HG02852 (cell line): ENCODE data around the gene NCS1.

Experiments
- ATAC-seq: cut with Tn5 transposase; IDR thresholded peaks from one replicate; pipeline ENCODE4 v1.9.1; 2021; ENCODE audit warnings: mild to moderate bottlenecking, moderate library complexity; ENCODE audit not compliant: unreplicated experiment

The NCS1 gene

GRCh38 chr9:130172161-130172857 lies at the start of gene NCS1:
Gene NCS1 (plus strand): TSS chr9:130172404. CDS start chr9:130172664, 260 bp downstream.
- no peak for ATAC-seq

- ATAC-seq, result no peak
These were observed 49.7 kb upstream of the NCS1 start for GRCh38 chr9:130122456-130122855.

- no peak for ATAC-seq
These were observed 47.9 kb upstream of the NCS1 start for GRCh38 chr9:130124085-130124860.

GRCh38 chr9:130126721-130127433 lies 45.3 kb upstream of the NCS1 start:
- no peak for ATAC-seq

- peak; percentile 44 for ATAC-seq
These were observed 44.0 kb upstream of the NCS1 start for GRCh38 chr9:130128251-130128650.

GRCh38 chr9:130128733-130129431 lies 43.3 kb upstream of the NCS1 start:
- peak; percentile 63 for ATAC-seq

- ATAC-seq, result no peak
These were observed 42.7 kb upstream of the NCS1 start for GRCh38 chr9:130129432-130130061.

- no peak for ATAC-seq
These were observed 39.5 kb upstream of the NCS1 start for GRCh38 chr9:130132746-130133145.

- no peak for ATAC-seq
These were observed 35.0 kb upstream of the NCS1 start for GRCh38 chr9:130137081-130137640.

GRCh38 chr9:130137641-130138081 lies 34.5 kb upstream of the NCS1 start:
- no peak for ATAC-seq

GRCh38 chr9:130138171-130138653 lies 34.0 kb upstream of the NCS1 start:
- no peak for ATAC-seq

GRCh38 chr9:130138791-130139190 lies 33.4 kb upstream of the NCS1 start:
- ATAC-seq, result no peak

- ATAC-seq, result no peak
These were observed 33.0 kb upstream of the NCS1 start for GRCh38 chr9:130139251-130139650.

- ATAC-seq, result no peak
These were observed 31.5 kb upstream of the NCS1 start for GRCh38 chr9:130140706-130141105.

GRCh38 chr9:130142056-130142455 lies 30.1 kb upstream of the NCS1 start:
- ATAC-seq, result no peak

GRCh38 chr9:130142641-130143040 lies 29.6 kb upstream of the NCS1 start:
- no peak for ATAC-seq

- no peak for ATAC-seq
These were observed 28.8 kb upstream of the NCS1 start for GRCh38 chr9:130143279-130143893.

- ATAC-seq, result no peak
These were observed 28.2 kb upstream of the NCS1 start for GRCh38 chr9:130143958-130144366.

- no peak for ATAC-seq
These were observed 27.5 kb upstream of the NCS1 start for GRCh38 chr9:130144703-130145102.

GRCh38 chr9:130145658-130146057 lies 26.5 kb upstream of the NCS1 start:
- ATAC-seq, result no peak
